Right lobe of liver (tissue), 6 donors: ENCODE measurements around the gene MYH13. TPM values are rescaled to one million over a fixed set of nuclear protein-coding genes. Genes with fewer than 3 reads are reported as not detected.
A peak's percentile ranks its signal among the peaks of the same experiment; 100 is the strongest.

Experiments used
- ATAC-seq, 4 donors: fragments of 200-7000 bp; cut with Tn5 transposase; one replicate each; pipeline ENCODE4 v1.9.1; 2020; ENCODE audit warnings: mild to moderate bottlenecking in 4 of 4, moderate library complexity in 4 of 4
- DNase-seq, 3 donors: peaks; one replicate each; pipeline ENCODE4 v3.0.0-alpha.2; 2020
- H3K27ac ChIP-seq, 3 donors: fragments of 200-600 bp; one replicate each; pipeline ENCODE4 v1.8.0; 2022
- H3K27me3 ChIP-seq, 2 donors: fragments of 200-600 bp; one replicate each; pipeline ENCODE4 v1.8.0; 2022
- H3K36me3 ChIP-seq, 4 donors: fragments of 200-600 bp; sonication (generic) in 1 of 4; one replicate each; pipeline versions ENCODE4 v1.5.1 to v1.8.0; 2017 to 2022; ENCODE audit warnings: control low read depth in 1 of 4
- H3K4me1 ChIP-seq, 4 donors: fragments of 200-600 bp; sonication (generic) in 1 of 4; one replicate each; pipeline versions ENCODE4 v1.5.1 to v1.8.0; 2017 to 2022; ENCODE audit warnings: control low read depth in 1 of 4
- H3K4me3 ChIP-seq, 3 donors: fragments of 200-600 bp; one replicate each; pipeline ENCODE4 v1.8.0; 2022
- H3K9me3 ChIP-seq, 4 donors: fragments of 200-600 bp; sonication (generic) in 1 of 4; one replicate each; pipeline versions ENCODE4 v1.5.1 to v1.8.0; 2017 to 2022; ENCODE audit warnings: control low read depth in 1 of 4
- CTCF ChIP-seq, 4 donors: fragments of 200-600 bp in 3 of 4; fragments of 450-650 bp in 1 of 4; IDR thresholded peaks; one replicate each; pipeline versions ENCODE4 v1.5.1 to v1.8.0; 2016 to 2022; ENCODE audit warnings: antibody characterized with exemption in 4 of 4, mild to moderate bottlenecking in 2 of 4
- POLR2A ChIP-seq: fragments of 450-650 bp; IDR thresholded peaks from one replicate; pipeline ENCODE4 v1.6.1; 2017; ENCODE audit warnings: antibody characterized with exemption, mild to moderate bottlenecking
- WGBS: methylation state at CpG from one replicate; pipeline ENCODE4 v1.1.6; 2018; ENCODE audit warnings: low coverage, low lambda C conversion rate; ENCODE audit not compliant: insufficient coverage; ENCODE audit errors: missing lambda C conversion rate; 5-methylcytosine and 5-hydroxymethylcytosine counted together
- intact Hi-C, 2 donors: fragments of 100-400 bp; cut with DNase I; formaldehyde crosslinking; loops; one replicate each; pipeline versions ENCODE4 v1.11.2 to v1.14.1; 2022
- total RNA-seq, 6 experiments: library from RNA; depleted of rRNA in 2 of 6; stranded (reverse); fragments of >200 nt in 2 of 6; fragmentation: NEBNext Ultra II Directional in 3 of 6; extraction: Animal tissue kit (Norgen Biotek cat#: 25700) in 3 of 6; gene quantifications; one replicate each; pipeline versions ENCODE4 v1.1.0 to v1.2.4, GENCODE V29; 2016 to 2023
- donor health status: DM: no; HTN: yes; CAD: no.
- donor health status: DM: no; HTN: no; CAD: no.
- donor health status: DM: no; HTN: no; CAD: no.
- donor health status: DM: no; HTN: yes; CAD: no.
- donor health status: DM: no; HTN: yes; CAD: no.

The MYH13 gene
- total RNA-seq, 6 experiments from 2014 or later = not detected

- H3K4me1 ChIP-seq = no peaks in the 10 kb centered on the region
- WGBS = 11% methylated on average over 1 of the region's 1 CpG
- TF ChIP-seq CTCF (IDR thresholded peaks at IDR 0.05) (no peak), POLR2A (no peak)
- no peak for ATAC-seq
- no peak overlapping the region for H3K27ac ChIP-seq
- H3K9me3 ChIP-seq = no peaks in the 10 kb centered on the region
- H3K27me3 ChIP-seq = no peaks in the 10 kb centered on the region
- intact Hi-C loops = loop anchor here in 1 of 2 donors (10.0 kb wide), 1 partner anchor 65 kb away; no protein-coding TSS in a partner anchor
- H3K4me3 ChIP-seq = no peak overlapping the region
- no peak for DNase-seq
- H3K36me3 ChIP-seq = no peaks in the 10 kb centered on the region
Measured at GRCh38 chr17:10290041-10290440, 82.8 kb downstream of the MYH13 start.

- ATAC-seq (peak in 2 of 4 donors; percentile 18 to 30), DNase-seq (no peak)
- Histone ChIP-seq H3K27me3 (no peaks in the 10 kb centered on the region), H3K36me3 (no peaks in the 10 kb centered on the region), H3K27ac (no peak overlapping the region), H3K4me3 (no peak overlapping the region), H3K9me3 (no peaks in the 10 kb centered on the region), H3K4me1 (no peaks in the 10 kb centered on the region)
- 0% methylated on average over 1 of the region's 1 CpG for WGBS
- intact Hi-C loops = no loop called here
- TF ChIP-seq CTCF (IDR thresholded peaks at IDR 0.05) = no peak
- TF ChIP-seq POLR2A = no peak
Measured at GRCh38 chr17:10286324-10286723, 86.5 kb downstream of the MYH13 start.

- H3K4me1 ChIP-seq = no peaks in the 10 kb centered on the region
- no peaks in the 10 kb centered on the region for H3K27me3 ChIP-seq
- no peak overlapping the region for H3K4me3 ChIP-seq
- no peak overlapping the region for H3K27ac ChIP-seq
- DNase-seq = no peak
- TF ChIP-seq CTCF (IDR thresholded peaks at IDR 0.05) (no peak), POLR2A (no peak)
- intact Hi-C loops = no loop called here
- H3K9me3 ChIP-seq = no peaks in the 10 kb centered on the region
- H3K36me3 ChIP-seq = no peaks in the 10 kb centered on the region
- ATAC-seq = no peak
- WGBS = 75% methylated on average over 8 of the region's 8 CpGs
Measured at GRCh38 chr17:10285896-10286295, 86.9 kb downstream of the MYH13 start.

GRCh38 chr17:10280068-10280467, 92.7 kb downstream of the MYH13 start:
- no peak overlapping the region for H3K4me3 ChIP-seq
- H3K9me3 ChIP-seq = no peaks in the 10 kb centered on the region
- no peak overlapping the region for H3K27ac ChIP-seq
- no peaks in the 10 kb centered on the region for H3K27me3 ChIP-seq
- no peaks in the 10 kb centered on the region for H3K4me1 ChIP-seq
- intact Hi-C loops = no loop called here
- TF ChIP-seq CTCF (IDR thresholded peaks at IDR 0.05) = no peak
- TF ChIP-seq POLR2A = no peak
- ATAC-seq (no peak), DNase-seq (no peak)
- H3K36me3 ChIP-seq = no peaks in the 10 kb centered on the region
- WGBS = 33% methylated on average over 1 of the region's 1 CpG

- H3K27me3 ChIP-seq = no peaks in the 10 kb centered on the region
- H3K36me3 ChIP-seq = no peaks in the 10 kb centered on the region
- no peak overlapping the region for H3K27ac ChIP-seq
- 35% methylated on average over 3 of the region's 3 CpGs for WGBS
- no peak overlapping the region for H3K4me3 ChIP-seq
- ATAC-seq = no peak
- H3K4me1 ChIP-seq = no peaks in the 10 kb centered on the region
- DNase-seq = no peak
- no peaks in the 10 kb centered on the region for H3K9me3 ChIP-seq
- TF ChIP-seq POLR2A = no peak
- no peak for TF ChIP-seq CTCF (IDR thresholded peaks at IDR 0.05)
- intact Hi-C loops = no loop called here
Measured at GRCh38 chr17:10278218-10278617, 94.6 kb downstream of the MYH13 start.
